ENCODE measurements around the gene PDZRN3. TPM values are rescaled to one million over a fixed set of nuclear protein-coding genes. Genes with fewer than 3 reads are reported as not detected.

The PDZRN3 gene
- total RNA-seq, 2 experiments from 2014 or later: not detected

GRCh38 chr3:73385568-73385967 is 239.2 kb downstream of the PDZRN3 start:
- intact Hi-C loops (cut with micrococcal nuclease): no loop called here
- no peak for DNase-seq
- Mint-ChIP-seq H3K4me1 (ENCODE audit: low read depth) (no peaks in the 10 kb centered on the region), H3K27ac (no peak overlapping the region), H3K4me3 (no peak overlapping the region), H3K27me3 (no peaks in the 10 kb centered on the region), H3K9me3 (peaks cover 9% of the 10 kb centered on the region), H3K36me3 (no peaks in the 10 kb centered on the region)
- CTCF ChIA-PET: no interaction called here
- POLR2A ChIA-PET: no interaction called here

GRCh38 chr3:73384091-73384906 is 240.4 kb downstream of the PDZRN3 start:
- no peak overlapping the region for H3K4me3 Mint-ChIP-seq
- no peaks in the 10 kb centered on the region for H3K27me3 Mint-ChIP-seq
- intact Hi-C loops (cut with micrococcal nuclease): no loop called here
- H3K9me3 Mint-ChIP-seq: peaks cover 9% of the 10 kb centered on the region
- no peak for DNase-seq
- no peaks in the 10 kb centered on the region for H3K36me3 Mint-ChIP-seq
- H3K27ac Mint-ChIP-seq: no peak overlapping the region
- POLR2A ChIA-PET: no interaction called here
- CTCF ChIA-PET: no interaction called here
- H3K4me1 Mint-ChIP-seq (ENCODE audit: low read depth): no peaks in the 10 kb centered on the region

GRCh38 chr3:73383470-73384049 is 241.2 kb downstream of the PDZRN3 start:
- Mint-ChIP-seq H3K27me3 (no peaks in the 10 kb centered on the region), H3K27ac (no peak overlapping the region), H3K4me3 (no peak overlapping the region), H3K9me3 (peaks cover 9% of the 10 kb centered on the region), H3K4me1 (ENCODE audit: low read depth) (no peaks in the 10 kb centered on the region), H3K36me3 (no peaks in the 10 kb centered on the region)
- no peak for DNase-seq
- POLR2A ChIA-PET: no interaction called here
- intact Hi-C loops (cut with micrococcal nuclease): no loop called here
- CTCF ChIA-PET: no interaction called here

- H3K4me1 Mint-ChIP-seq (ENCODE audit: low read depth): no peaks in the 10 kb centered on the region
- no peak for DNase-seq
- H3K27me3 Mint-ChIP-seq: no peaks in the 10 kb centered on the region
- POLR2A ChIA-PET: no interaction called here
- no peaks in the 10 kb centered on the region for H3K36me3 Mint-ChIP-seq
- no peak overlapping the region for H3K27ac Mint-ChIP-seq
- CTCF ChIA-PET: no interaction called here
- no peak overlapping the region for H3K4me3 Mint-ChIP-seq
- peaks cover 9% of the 10 kb centered on the region for H3K9me3 Mint-ChIP-seq
- intact Hi-C loops (cut with micrococcal nuclease): no loop called here
Measured at GRCh38 chr3:73381551-73381950, 243.2 kb downstream of the PDZRN3 start.

GRCh38 chr3:73380735-73381532 is 243.8 kb downstream of the PDZRN3 start:
- Mint-ChIP-seq H3K4me1 (ENCODE audit: low read depth) (no peaks in the 10 kb centered on the region), H3K36me3 (no peaks in the 10 kb centered on the region), H3K27ac (no peak overlapping the region), H3K27me3 (no peaks in the 10 kb centered on the region), H3K9me3 (peaks cover 9% of the 10 kb centered on the region), H3K4me3 (no peak overlapping the region)
- intact Hi-C loops (cut with micrococcal nuclease): no loop called here
- DNase-seq: no peak
- POLR2A ChIA-PET: no interaction called here
- CTCF ChIA-PET: no interaction called here

- intact Hi-C loops (cut with micrococcal nuclease): no loop called here
- DNase-seq: no peak
- Mint-ChIP-seq H3K9me3 (peaks cover 12% of the 10 kb centered on the region), H3K36me3 (no peaks in the 10 kb centered on the region), H3K27me3 (no peaks in the 10 kb centered on the region), H3K27ac (no peak overlapping the region), H3K4me1 (ENCODE audit: low read depth) (no peaks in the 10 kb centered on the region), H3K4me3 (no peak overlapping the region)
- CTCF ChIA-PET: no interaction called here
- POLR2A ChIA-PET: no interaction called here
Measured at GRCh38 chr3:73379465-73379864, 245.3 kb downstream of the PDZRN3 start.

GRCh38 chr3:73378207-73378606 is 246.5 kb downstream of the PDZRN3 start:
- H3K36me3 Mint-ChIP-seq: no peaks in the 10 kb centered on the region
- POLR2A ChIA-PET: no interaction called here
- H3K4me3 Mint-ChIP-seq: no peak overlapping the region

GRCh38 chr3:73365756-73366397 is 258.9 kb downstream of the PDZRN3 start:
- Mint-ChIP-seq H3K9me3 (peaks cover 5% of the 10 kb centered on the region), H3K4me1 (ENCODE audit: low read depth) (no peaks in the 10 kb centered on the region), H3K27ac (no peak overlapping the region), H3K4me3 (no peak overlapping the region), H3K36me3 (no peaks in the 10 kb centered on the region), H3K27me3 (no peaks in the 10 kb centered on the region)
- POLR2A ChIA-PET: no interaction called here
- intact Hi-C loops (cut with micrococcal nuclease): no loop called here
- CTCF ChIA-PET: no interaction called here
- no peak for DNase-seq

More at GRCh38 chr3:73378207-73378606, 246.5 kb downstream of the PDZRN3 start:
- Mint-ChIP-seq H3K27me3 (no peaks in the 10 kb centered on the region), H3K4me1 (ENCODE audit: low read depth) (no peaks in the 10 kb centered on the region), H3K9me3 (peaks cover 7% of the 10 kb centered on the region), H3K27ac (no peak overlapping the region)
- CTCF ChIA-PET: no interaction called here
- intact Hi-C loops (cut with micrococcal nuclease): no loop called here
- DNase-seq: no peak

GRCh38 chr3:73364517-73364916 is 260.2 kb downstream of the PDZRN3 start:
- peaks cover 5% of the 10 kb centered on the region for H3K9me3 Mint-ChIP-seq
- intact Hi-C loops (cut with micrococcal nuclease): no loop called here
- H3K27me3 Mint-ChIP-seq: no peaks in the 10 kb centered on the region
- H3K27ac Mint-ChIP-seq: no peak overlapping the region
- DNase-seq: no peak
- CTCF ChIA-PET: no interaction called here
- POLR2A ChIA-PET: no interaction called here
- no peak overlapping the region for H3K4me3 Mint-ChIP-seq
- no peaks in the 10 kb centered on the region for H3K36me3 Mint-ChIP-seq
- H3K4me1 Mint-ChIP-seq (ENCODE audit: low read depth): no peaks in the 10 kb centered on the region

- Mint-ChIP-seq H3K27me3 (no peaks in the 10 kb centered on the region), H3K27ac (no peak overlapping the region), H3K36me3 (no peaks in the 10 kb centered on the region), H3K9me3 (peaks cover 5% of the 10 kb centered on the region), H3K4me1 (ENCODE audit: low read depth) (no peaks in the 10 kb centered on the region), H3K4me3 (no peak overlapping the region)
- ChIA-PET POLR2A (no interaction called here), CTCF (no interaction called here)
- intact Hi-C loops (cut with micrococcal nuclease): no loop called here
- DNase-seq: no peak
Measured at GRCh38 chr3:73363093-73363492, 261.6 kb downstream of the PDZRN3 start.

- intact Hi-C loops (cut with micrococcal nuclease): no loop called here
- Mint-ChIP-seq H3K27me3 (no peaks in the 10 kb centered on the region), H3K9me3 (peaks cover 5% of the 10 kb centered on the region), H3K27ac (no peak overlapping the region), H3K36me3 (no peaks in the 10 kb centered on the region), H3K4me1 (ENCODE audit: low read depth) (no peaks in the 10 kb centered on the region), H3K4me3 (no peak overlapping the region)
- CTCF ChIA-PET: no interaction called here
- no peak for DNase-seq
- POLR2A ChIA-PET: no interaction called here
Measured at GRCh38 chr3:73361591-73361990, 263.1 kb downstream of the PDZRN3 start.

- intact Hi-C loops (cut with micrococcal nuclease): no loop called here
- POLR2A ChIA-PET: no interaction called here
- no peaks in the 10 kb centered on the region for H3K27me3 Mint-ChIP-seq
- no peak overlapping the region for H3K27ac Mint-ChIP-seq
- H3K4me3 Mint-ChIP-seq: no peak overlapping the region
- CTCF ChIA-PET: no interaction called here
- no peaks in the 10 kb centered on the region for H3K4me1 Mint-ChIP-seq (ENCODE audit: low read depth)
- H3K36me3 Mint-ChIP-seq: no peaks in the 10 kb centered on the region
- H3K9me3 Mint-ChIP-seq: no peaks in the 10 kb centered on the region
- DNase-seq: no peak
Measured at GRCh38 chr3:73353649-73354217, 271.0 kb downstream of the PDZRN3 start.
